SK-N-MC (cell line): ENCODE data around the gene TTC7B.

Experiments
- DNase-seq: peaks from one replicate; pipeline ENCODE4 v3.0.0-alpha.2; 2011; ENCODE audit warnings: low read depth, low spot score
- H3K27ac ChIP-seq: fragments of 200-600 bp; sonication (generic); 2 replicates; pipeline ENCODE4 v1.5.1; 2016; ENCODE audit warnings: mixed run types
- H3K36me3 ChIP-seq: fragments of 200-600 bp; sonication (generic); 2 replicates; pipeline ENCODE4 v1.6.1; 2017; ENCODE audit warnings: antibody characterized with exemption, low read length, mixed read lengths; ENCODE audit not compliant: insufficient read depth
- H3K4me3 ChIP-seq: fragments of 200-600 bp; sonication (generic); 2 replicates; pipeline ENCODE4 v1.5.1; 2016
- H3K9ac ChIP-seq: fragments of 200-600 bp; sonication (generic); 2 replicates; pipeline ENCODE4 v1.8.0; 2017; ENCODE audit warnings: mixed run types, mixed read lengths; ENCODE audit not compliant: insufficient read length
- H3K9me3 ChIP-seq: fragments of 200-600 bp; sonication (generic); 2 replicates; pipeline ENCODE4 v1.6.1; 2017; ENCODE audit warnings: low read depth, mild to moderate bottlenecking, antibody characterized with exemption, low read length, moderate library complexity, mixed read lengths
- EZH2 ChIP-seq: fragments of 200-600 bp; sonication (generic); IDR thresholded peaks from one replicate; pipeline ENCODE4 v1.6.1; 2017; ENCODE audit warnings: antibody characterized with exemption
- FOXP2 ChIP-seq: optimal IDR thresholded peaks from 2 replicates; pipeline ENCODE3; 2011; ENCODE audit warnings: mild to moderate bottlenecking, moderate library complexity; ENCODE audit not compliant: insufficient read depth; ENCODE audit errors: extremely low read length, control extremely low read depth
- POLR2AphosphoS5 ChIP-seq: IDR thresholded peaks from 2 replicates; pipeline ENCODE4 v1.6.1; 2012; ENCODE audit warnings: mild to moderate bottlenecking, low read depth, low read length, borderline replicate concordance

Gene TTC7B

GRCh38 chr14:90587918-90588317 is 228.3 kb downstream of the TTC7B start:
- no peak overlapping the region for H3K4me3 ChIP-seq
- no peak overlapping the region for H3K27ac ChIP-seq
- TF ChIP-seq EZH2 (no peak), FOXP2 (no peak), POLR2AphosphoS5 (no peak)
- no peak overlapping the region for H3K9ac ChIP-seq
- no peak for DNase-seq
- no peaks in the 10 kb centered on the region for H3K36me3 ChIP-seq
- H3K9me3 ChIP-seq, result no peaks in the 10 kb centered on the region

DNA sequence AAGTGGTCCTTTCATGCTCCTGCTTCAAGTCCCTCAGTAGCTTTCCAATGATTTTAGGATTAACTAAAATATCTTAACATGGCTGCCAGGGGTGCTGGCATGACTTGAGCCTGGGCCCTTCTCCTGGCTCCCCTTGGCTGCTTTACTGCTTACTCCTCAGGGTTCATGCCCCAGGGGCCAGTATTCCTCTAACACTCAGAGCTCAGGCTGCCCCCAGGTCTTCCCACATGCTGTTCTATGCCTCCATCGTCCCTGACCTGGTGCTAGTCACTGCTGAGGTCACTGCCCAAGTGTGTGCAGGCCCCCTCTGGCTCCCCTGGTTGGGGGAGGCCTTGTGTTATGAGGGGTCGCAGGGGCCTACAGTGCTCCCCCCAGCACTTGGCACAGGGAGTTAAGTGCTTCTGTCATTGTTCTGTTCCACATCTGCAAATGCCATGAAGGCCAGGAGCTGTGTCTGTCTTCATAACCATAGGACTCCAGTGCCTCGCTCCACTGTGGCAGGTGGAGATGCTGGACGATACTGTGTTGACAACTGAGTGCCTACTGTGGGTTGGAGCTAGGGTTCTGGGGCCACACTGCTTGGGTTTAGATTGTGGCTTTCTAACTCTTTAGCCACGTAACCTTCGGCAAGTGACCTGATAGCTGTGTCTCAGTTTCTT is 228.8 kb downstream of the TTC7B start:
- TF ChIP-seq FOXP2 (no peak), EZH2 (no peak), POLR2AphosphoS5 (no peak)
- H3K9ac ChIP-seq, result no peak overlapping the region
- no peak overlapping the region for H3K4me3 ChIP-seq
- no peaks in the 10 kb centered on the region for H3K36me3 ChIP-seq
- no peak overlapping the region for H3K27ac ChIP-seq
- H3K9me3 ChIP-seq, result no peaks in the 10 kb centered on the region
- DNase-seq, result no peak

DNA sequence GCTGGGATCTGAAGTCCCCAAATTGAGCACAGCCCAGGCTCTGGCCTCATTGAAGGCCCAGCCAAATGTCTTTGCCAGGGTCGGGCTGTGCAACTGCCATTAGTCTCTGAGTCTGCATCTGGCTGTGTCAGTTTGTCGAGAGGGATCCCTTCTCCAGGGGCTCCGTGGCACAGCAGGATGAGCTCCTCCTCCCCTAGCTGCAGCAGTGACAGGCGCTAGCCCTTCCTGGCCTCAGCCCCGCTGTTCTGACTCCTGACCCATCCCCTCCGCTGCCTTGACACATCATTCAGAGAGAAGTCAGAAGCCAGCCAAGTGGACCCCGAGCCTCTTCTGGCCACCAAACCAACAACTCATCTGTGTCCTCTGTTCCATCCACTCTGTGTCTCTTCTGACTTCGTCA is 231.1 kb downstream of the TTC7B start:
- H3K9me3 ChIP-seq, result no peaks in the 10 kb centered on the region
- no peak overlapping the region for H3K9ac ChIP-seq
- no peak overlapping the region for H3K4me3 ChIP-seq
- no peaks in the 10 kb centered on the region for H3K36me3 ChIP-seq
- TF ChIP-seq FOXP2, result no peak
- TF ChIP-seq EZH2, result no peak
- no peak for TF ChIP-seq POLR2AphosphoS5
- no peak overlapping the region for H3K27ac ChIP-seq
- DNase-seq, result no peak

- Histone ChIP-seq H3K27ac (no peak overlapping the region), H3K9ac (no peak overlapping the region), H3K9me3 (no peaks in the 10 kb centered on the region), H3K36me3 (no peaks in the 10 kb centered on the region), H3K4me3 (no peak overlapping the region)
- no peak for TF ChIP-seq FOXP2
- TF ChIP-seq POLR2AphosphoS5, result no peak
- TF ChIP-seq EZH2, result no peak
- DNase-seq, result no peak
These were observed 232.2 kb downstream of the TTC7B start for GRCh38 chr14:90583916-90584605.

GRCh38 chr14:90583427-90583826 is 232.8 kb downstream of the TTC7B start:
- TF ChIP-seq POLR2AphosphoS5, result no peak
- no peak for DNase-seq
- H3K27ac ChIP-seq, result no peak overlapping the region
- no peaks in the 10 kb centered on the region for H3K36me3 ChIP-seq
- H3K4me3 ChIP-seq, result no peak overlapping the region
- H3K9ac ChIP-seq, result no peak overlapping the region
- H3K9me3 ChIP-seq, result no peaks in the 10 kb centered on the region

- H3K36me3 ChIP-seq, result no peaks in the 10 kb centered on the region
- no peak overlapping the region for H3K27ac ChIP-seq
- DNase-seq, result no peak
- no peak overlapping the region for H3K4me3 ChIP-seq
- TF ChIP-seq FOXP2, result no peak
- no peak overlapping the region for H3K9ac ChIP-seq
- H3K9me3 ChIP-seq, result no peaks in the 10 kb centered on the region
These were observed 234.1 kb downstream of the TTC7B start for GRCh38 chr14:90582166-90582565.

GRCh38 chr14:90581745-90582144 is 234.5 kb downstream of the TTC7B start:
- H3K27ac ChIP-seq, result no peak overlapping the region
- TF ChIP-seq EZH2, result no peak
- TF ChIP-seq FOXP2, result no peak
- no peak for TF ChIP-seq POLR2AphosphoS5
- no peak for DNase-seq
- no peak overlapping the region for H3K9ac ChIP-seq
- H3K4me3 ChIP-seq, result no peak overlapping the region
- H3K9me3 ChIP-seq, result no peaks in the 10 kb centered on the region
- H3K36me3 ChIP-seq, result no peaks in the 10 kb centered on the region

GRCh38 chr14:90580377-90581335 is 235.6 kb downstream of the TTC7B start:
- no peak overlapping the region for H3K27ac ChIP-seq
- no peaks in the 10 kb centered on the region for H3K36me3 ChIP-seq
- no peak overlapping the region for H3K9ac ChIP-seq
- TF ChIP-seq POLR2AphosphoS5, result no peak
- no peak for TF ChIP-seq EZH2
- TF ChIP-seq FOXP2, result no peak
- no peak for DNase-seq
- no peak overlapping the region for H3K4me3 ChIP-seq
- no peaks in the 10 kb centered on the region for H3K9me3 ChIP-seq

DNA sequence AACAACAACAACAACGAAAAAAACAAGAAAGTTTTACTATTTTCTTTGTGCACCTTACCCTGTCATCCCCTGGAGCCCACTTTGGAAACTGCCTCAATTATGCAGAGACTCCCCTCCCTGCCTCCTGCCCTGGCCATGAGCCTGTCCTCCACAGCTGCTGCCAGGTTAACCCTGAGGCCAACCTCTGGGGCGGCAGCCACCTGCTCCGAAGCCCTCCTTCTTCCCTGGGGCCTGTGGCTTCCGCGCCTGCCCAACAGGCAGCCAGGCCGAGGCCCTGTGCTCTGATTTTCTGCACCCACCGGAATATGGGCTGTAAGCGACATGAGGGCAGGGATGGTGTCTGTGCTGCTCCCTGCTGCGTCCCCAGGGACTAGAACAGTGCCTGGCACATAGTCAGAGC is 236.4 kb downstream of the TTC7B start:
- H3K9me3 ChIP-seq, result no peaks in the 10 kb centered on the region
- TF ChIP-seq POLR2AphosphoS5 (no peak), FOXP2 (no peak), EZH2 (no peak)
- H3K4me3 ChIP-seq, result no peak overlapping the region
- no peaks in the 10 kb centered on the region for H3K36me3 ChIP-seq
- H3K9ac ChIP-seq, result no peak overlapping the region
- no peak for DNase-seq
- H3K27ac ChIP-seq, result no peak overlapping the region
